Measurements from ENCODE around the gene S100A16. TPM values are rescaled to one million over a fixed set of nuclear protein-coding genes. Genes with fewer than 3 reads are reported as not detected.

Gene S100A16
- total and polyA plus RNA-seq, 9 of the 15 experiments (the other 6 are each of a cell fraction or from before 2014, with no cell fraction given): 1.6 to 6.9 (median 4.3) TPM

GRCh38 chr1:153586347-153586746 lies 26.6 kb downstream of the S100A16 start:
- Histone ChIP-seq H3K4me1 (replicated peaks in 1 of 2; ENCODE audit: control insufficient read depth in 2 of 2, insufficient read depth in 2 of 2, low read length in 2 of 2) (peaks cover 0 to 6% of the 10 kb centered on the region in 2 experiments; a peak in 1 of 5 replicates), H3K4me2 (ENCODE audit: insufficient read depth, low read length) (no peak overlapping the region), H3K79me2 (ENCODE audit: control insufficient read depth, insufficient read depth, low read length) (no peaks in the 10 kb centered on the region), H3K9me3 (replicated peaks; ENCODE audit: control insufficient read depth, insufficient read depth, low read depth, low read length) (no peaks in the 10 kb centered on the region), H2AFZ (ENCODE audit: low read depth, low read length) (no peak overlapping the region), H3K9me1 (ENCODE audit: control insufficient read depth, insufficient read depth, low read length) (no peaks in the 10 kb centered on the region), H3K27ac (ENCODE audit: extremely low read depth, low read depth, low read length) (no peak overlapping the region), H3K9ac (ENCODE audit: insufficient read depth in 1 of 2, low read depth in 2 of 2, low read length in 2 of 2) (no peak overlapping the region), H3K4me3 (no peak overlapping the region), H3K36me3 (ENCODE audit: control insufficient read depth, insufficient read depth, low read length) (no peaks in the 10 kb centered on the region), H4K20me1 (replicated peaks; ENCODE audit: control insufficient read depth, insufficient read depth, low read length) (no peaks in the 10 kb centered on the region), H3K27me3 (ENCODE audit: control insufficient read depth in 2 of 2, insufficient read depth in 2 of 2, low read length in 2 of 2) (no peaks in the 10 kb centered on the region)
- in situ Hi-C loops (cut with MboI): no loop called here
- TF ChIP-seq HNRNPK (IDR thresholded peaks at IDR 0.05; ENCODE audit: low read depth, low read length, poor library complexity, severe bottlenecking) (no peak), ZNF512 (tag; IDR thresholded peaks at IDR 0.05) (0 out of 2 replicates have a peak, but pooled peaks have one; percentile 11), CGGBP1 (CRISPR knock-in tag; IDR thresholded peaks at IDR 0.05) (no peak)
- intact Hi-C loops (cut with micrococcal nuclease): no loop called here
- FAIRE-seq: peak; percentile 29
- no peak for DNase-seq (ENCODE audit: extremely low read depth in 1 of 4, low spot score in 3 of 4)
- BruUV-seq (replicated peaks): no TSS peak
- POLR2A ChIA-PET: interaction anchor here (0.6 to 1.8 kb wide), 4 partner anchors 30 to 66 kb away, joined by 3 to 4 read pairs (median 4); partner anchors contain the start of genes S100A1 and S100A14
- CTCF ChIA-PET (ENCODE audit: low intra/inter-chr PET ratio): no interaction called here
- 0% methylated on average over 1 of the region's 1 CpG for WGBS (ENCODE audit: insufficient coverage, low coverage, missing lambda C conversion rate)
- ATAC-seq: no peak

- POLR2A ChIA-PET: no interaction called here
- WGBS (ENCODE audit: insufficient coverage, low coverage, missing lambda C conversion rate): 20% methylated on average over 1 of the region's 1 CpG
- BruUV-seq (replicated peaks): no TSS peak
- Histone ChIP-seq H3K79me2 (ENCODE audit: control insufficient read depth, insufficient read depth, low read length) (no peaks in the 10 kb centered on the region), H2AFZ (ENCODE audit: low read depth, low read length) (no peak overlapping the region), H3K9me3 (replicated peaks; ENCODE audit: control insufficient read depth, insufficient read depth, low read depth, low read length) (no peaks in the 10 kb centered on the region), H3K9ac (ENCODE audit: insufficient read depth in 1 of 2, low read depth in 2 of 2, low read length in 2 of 2) (no peak overlapping the region), H4K20me1 (replicated peaks; ENCODE audit: control insufficient read depth, insufficient read depth, low read length) (no peaks in the 10 kb centered on the region), H3K27ac (ENCODE audit: extremely low read depth, low read depth, low read length) (no peak overlapping the region), H3K4me2 (ENCODE audit: insufficient read depth, low read length) (no peak overlapping the region), H3K9me1 (ENCODE audit: control insufficient read depth, insufficient read depth, low read length) (no peaks in the 10 kb centered on the region), H3K4me1 (replicated peaks in 1 of 2; ENCODE audit: control insufficient read depth in 2 of 2, insufficient read depth in 2 of 2, low read length in 2 of 2) (peaks cover 0 to 6% of the 10 kb centered on the region in 2 experiments; a peak in 1 of 5 replicates), H3K36me3 (ENCODE audit: control insufficient read depth, insufficient read depth, low read length) (no peaks in the 10 kb centered on the region), H3K27me3 (ENCODE audit: control insufficient read depth in 2 of 2, insufficient read depth in 2 of 2, low read length in 2 of 2) (no peaks in the 10 kb centered on the region), H3K4me3 (no peak overlapping the region)
- in situ Hi-C loops (cut with MboI): no loop called here
- DNase-seq (ENCODE audit: extremely low read depth in 1 of 4, low spot score in 3 of 4) (no peak), FAIRE-seq (peak; percentile 48), ATAC-seq (no peak)
- CTCF ChIA-PET (ENCODE audit: low intra/inter-chr PET ratio): no interaction called here
- TF ChIP-seq CEBPG (CRISPR knock-in tag; IDR thresholded peaks at IDR 0.05) (no peak), CEBPG (tag; conservative IDR thresholded peaks at IDR 0.05 in 1 of 2, IDR thresholded peaks at IDR 0.05 in 1 of 2) (0 out of 4 replicates have a peak, but pooled peaks of 1 of the 2 experiments have one; percentile 9), ATF6 (CRISPR knock-in tag; IDR thresholded peaks at IDR 0.05) (no peak)
- intact Hi-C loops (cut with micrococcal nuclease): no loop called here
Observed at GRCh38 chr1:153585006-153585405, 27.9 kb downstream of the S100A16 start.

Measured in K562 (cell line).